Measurements from ENCODE around the gene CDK5R1. TPM values are rescaled to one million over a fixed set of nuclear protein-coding genes. Genes with fewer than 3 reads are reported as not detected.

CDK5R1 gene
- total and polyA plus RNA-seq, 4 donors = 19.6 to 129 (median 87.8) TPM

DNA sequence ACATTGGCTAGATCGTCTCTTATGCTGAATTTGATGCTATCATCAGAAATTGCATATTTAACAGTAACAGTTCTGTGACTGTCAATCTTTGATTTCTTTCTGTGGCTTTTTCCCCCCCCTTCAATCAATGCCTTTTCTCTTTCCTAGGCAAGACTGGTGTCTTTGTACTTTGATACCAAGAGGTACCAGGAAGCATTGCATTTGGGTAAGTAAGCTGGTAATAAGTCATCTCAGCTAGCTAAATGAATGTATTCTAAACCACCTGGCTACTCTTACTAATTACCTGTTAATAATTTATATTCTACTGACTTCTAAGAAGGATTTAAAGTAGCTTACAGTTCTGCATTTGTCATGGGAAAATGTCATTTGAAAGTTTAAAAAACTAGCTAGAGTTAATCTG lies 22.4 kb upstream of the CDK5R1 start:
- no peaks in the 10 kb centered on the region for H3K27me3 ChIP-seq (ENCODE audit: control insufficient read depth, insufficient read depth, low read length)
- peaks cover 47% of the 10 kb centered on the region for H3K36me3 ChIP-seq (ENCODE audit: control insufficient read depth, insufficient read depth, low read length)
- no peak overlapping the region for H3K4me3 ChIP-seq (ENCODE audit: low read depth, low read length)
- WGBS (ENCODE audit: insufficient coverage) = no CpG with 5 or more reads among the region's 1 CpG
- no peaks in the 10 kb centered on the region for H3K9me3 ChIP-seq (ENCODE audit: control insufficient read depth, insufficient read depth, low read length)
- DNase-seq (ENCODE audit: low read depth in 4 of 6, low spot score in 6 of 6) = no peak
- no peaks in the 10 kb centered on the region for H3K4me1 ChIP-seq (ENCODE audit: control insufficient read depth, insufficient read depth, low read length)
- H3K27ac ChIP-seq (ENCODE audit: low read depth, low read length) = no peak overlapping the region

DNA sequence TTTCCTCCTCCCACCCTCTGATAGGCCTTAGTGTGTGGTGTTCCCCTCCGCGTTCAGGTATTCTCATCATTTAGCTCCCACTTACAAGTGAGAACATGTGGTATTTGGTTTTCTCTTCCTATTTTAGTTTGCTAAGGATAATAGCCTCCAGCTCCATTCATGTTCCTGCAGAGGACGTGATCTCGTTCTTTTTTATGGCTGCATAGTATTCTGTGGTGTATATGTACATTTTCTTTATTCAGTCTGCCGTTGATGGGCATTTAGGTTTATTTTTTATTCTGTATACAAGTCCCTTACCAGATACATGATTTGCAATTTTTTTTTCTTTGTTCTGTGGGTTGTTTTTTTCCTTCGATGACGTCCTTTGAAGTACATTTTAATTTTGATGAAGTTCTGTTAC lies 18.8 kb upstream of the CDK5R1 start:
- H3K9me3 ChIP-seq (ENCODE audit: control insufficient read depth, insufficient read depth, low read length) = no peaks in the 10 kb centered on the region
- H3K4me3 ChIP-seq (ENCODE audit: low read depth, low read length) = no peak overlapping the region
- no peaks in the 10 kb centered on the region for H3K27me3 ChIP-seq (ENCODE audit: control insufficient read depth, insufficient read depth, low read length)
- DNase-seq (ENCODE audit: low read depth in 4 of 6, low spot score in 6 of 6) = no peak
- H3K36me3 ChIP-seq (ENCODE audit: control insufficient read depth, insufficient read depth, low read length) = peaks cover 52% of the 10 kb centered on the region
- no CpG with 5 or more reads among the region's 7 CpGs for WGBS (ENCODE audit: insufficient coverage)
- H3K4me1 ChIP-seq (ENCODE audit: control insufficient read depth, insufficient read depth, low read length) = no peaks in the 10 kb centered on the region
- no peak overlapping the region for H3K27ac ChIP-seq (ENCODE audit: low read depth, low read length)

DNA sequence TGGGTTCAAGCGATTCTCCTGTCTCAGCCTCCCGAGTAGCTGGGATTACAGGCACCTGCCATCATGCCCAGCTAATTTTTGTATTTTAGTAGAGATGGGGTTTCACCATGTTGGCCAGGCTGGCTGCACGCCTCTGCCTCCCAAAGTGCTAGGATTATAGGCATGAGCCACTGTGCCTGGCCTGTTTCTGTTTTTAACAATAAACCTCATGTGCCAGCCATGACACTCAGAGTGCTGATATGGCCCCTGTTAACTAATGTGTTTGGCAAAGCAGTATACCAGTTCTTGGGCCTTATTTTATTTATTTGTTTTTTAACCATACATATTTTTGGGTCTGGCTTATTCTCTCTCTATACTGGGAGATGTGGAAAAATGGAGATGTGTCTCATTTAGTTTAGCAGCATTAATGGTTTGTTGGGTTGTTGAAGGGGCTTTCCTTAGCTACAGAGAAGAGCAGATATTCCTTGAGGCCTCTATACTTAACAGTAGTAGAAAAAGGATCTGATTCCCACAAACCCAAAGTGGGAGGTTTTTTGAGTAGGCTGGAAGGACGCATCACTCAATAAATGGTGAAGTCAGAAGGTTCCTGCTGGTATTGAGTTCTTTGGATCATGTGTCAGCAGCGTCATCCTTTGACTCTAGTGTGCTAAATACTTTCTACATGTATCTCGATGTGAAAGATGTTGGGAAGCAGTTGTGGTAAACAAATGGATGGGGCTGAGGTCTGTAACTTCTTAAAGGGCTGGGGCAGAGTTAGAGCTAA lies 16.2 kb upstream of the CDK5R1 start:
- H3K4me1 ChIP-seq (ENCODE audit: control insufficient read depth, insufficient read depth, low read length) = no peaks in the 10 kb centered on the region
- no peak overlapping the region for H3K27ac ChIP-seq (ENCODE audit: low read depth, low read length)
- no peak overlapping the region for H3K4me3 ChIP-seq (ENCODE audit: low read depth, low read length)
- H3K9me3 ChIP-seq (ENCODE audit: control insufficient read depth, insufficient read depth, low read length) = no peaks in the 10 kb centered on the region
- H3K27me3 ChIP-seq (ENCODE audit: control insufficient read depth, insufficient read depth, low read length) = no peaks in the 10 kb centered on the region
- DNase-seq (ENCODE audit: low read depth in 4 of 6, low spot score in 6 of 6) = no peak
- peaks cover 70% of the 10 kb centered on the region for H3K36me3 ChIP-seq (ENCODE audit: control insufficient read depth, insufficient read depth, low read length)
- 100% methylated on average over 2 of the region's 6 CpGs for WGBS (ENCODE audit: insufficient coverage)

DNA sequence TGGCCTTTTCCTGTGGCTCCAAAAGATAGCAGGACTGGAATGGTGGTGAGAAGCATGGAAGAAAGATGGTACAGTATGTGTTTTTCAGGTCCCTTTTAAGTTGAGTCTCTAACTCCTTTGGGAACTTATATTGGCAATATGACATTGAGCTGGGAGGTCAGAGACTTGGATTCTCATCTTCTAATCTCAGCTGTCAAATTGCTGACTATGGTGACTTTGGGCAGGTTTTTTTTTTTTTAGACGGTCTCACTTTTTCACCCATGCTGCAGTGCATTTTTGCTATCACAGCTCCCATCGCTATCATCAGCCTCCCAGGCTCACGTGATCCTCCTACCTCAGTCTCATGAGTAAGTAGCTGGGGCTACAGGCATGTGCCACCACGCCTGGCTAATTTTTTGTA lies 15.1 kb upstream of the CDK5R1 start:
- Histone ChIP-seq H3K36me3 (ENCODE audit: control insufficient read depth, insufficient read depth, low read length) (peaks cover 75% of the 10 kb centered on the region), H3K4me3 (ENCODE audit: low read depth, low read length) (no peak overlapping the region), H3K27ac (ENCODE audit: low read depth, low read length) (no peak overlapping the region), H3K4me1 (ENCODE audit: control insufficient read depth, insufficient read depth, low read length) (no peaks in the 10 kb centered on the region), H3K27me3 (ENCODE audit: control insufficient read depth, insufficient read depth, low read length) (no peaks in the 10 kb centered on the region), H3K9me3 (ENCODE audit: control insufficient read depth, insufficient read depth, low read length) (no peaks in the 10 kb centered on the region)
- 94% methylated on average over 3 of the region's 4 CpGs for WGBS (ENCODE audit: insufficient coverage)
- DNase-seq (ENCODE audit: low read depth in 4 of 6, low spot score in 6 of 6) = no peak

- no peaks in the 10 kb centered on the region for H3K9me3 ChIP-seq (ENCODE audit: control insufficient read depth, insufficient read depth, low read length)
- H3K27ac ChIP-seq (ENCODE audit: low read depth, low read length) = no peak overlapping the region
- peaks cover 83% of the 10 kb centered on the region for H3K36me3 ChIP-seq (ENCODE audit: control insufficient read depth, insufficient read depth, low read length)
- no peaks in the 10 kb centered on the region for H3K4me1 ChIP-seq (ENCODE audit: control insufficient read depth, insufficient read depth, low read length)
- no peak for DNase-seq (ENCODE audit: low read depth in 4 of 6, low spot score in 6 of 6)
- no peaks in the 10 kb centered on the region for H3K27me3 ChIP-seq (ENCODE audit: control insufficient read depth, insufficient read depth, low read length)
- H3K4me3 ChIP-seq (ENCODE audit: low read depth, low read length) = no peak overlapping the region
- 80% methylated on average over 1 of the region's 3 CpGs for WGBS (ENCODE audit: insufficient coverage)
Observed at GRCh38 chr17:32475258-32475657, 11.5 kb upstream of the CDK5R1 start.

DNA sequence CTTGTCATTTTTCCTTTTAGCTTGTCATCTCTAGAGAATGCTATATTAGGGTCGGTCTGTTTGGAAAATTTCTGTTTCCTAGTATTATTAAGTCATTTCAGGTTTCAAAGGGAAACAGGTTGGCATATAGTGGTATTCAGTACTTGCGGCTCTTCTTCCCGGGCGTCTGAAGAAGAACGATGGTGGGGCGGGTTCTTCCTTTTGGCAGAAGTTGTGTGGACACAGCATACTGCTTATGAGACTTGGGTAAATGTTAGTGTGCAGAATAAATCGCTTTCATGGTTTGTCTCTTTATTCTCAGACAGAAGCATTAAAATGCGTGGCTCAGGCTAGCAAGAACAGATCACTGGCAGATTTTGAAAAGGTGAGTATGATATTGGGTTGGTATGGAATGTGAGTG lies 9.6 kb upstream of the CDK5R1 start:
- Histone ChIP-seq H3K4me1 (ENCODE audit: control insufficient read depth, insufficient read depth, low read length) (no peaks in the 10 kb centered on the region), H3K27me3 (ENCODE audit: control insufficient read depth, insufficient read depth, low read length) (no peaks in the 10 kb centered on the region), H3K4me3 (ENCODE audit: low read depth, low read length) (no peak overlapping the region), H3K36me3 (ENCODE audit: control insufficient read depth, insufficient read depth, low read length) (peaks cover 81% of the 10 kb centered on the region), H3K27ac (ENCODE audit: low read depth, low read length) (no peak overlapping the region), H3K9me3 (ENCODE audit: control insufficient read depth, insufficient read depth, low read length) (no peaks in the 10 kb centered on the region)
- 94% methylated on average over 7 of the region's 8 CpGs for WGBS (ENCODE audit: insufficient coverage)
- DNase-seq (ENCODE audit: low read depth in 4 of 6, low spot score in 6 of 6) = no peak

- Histone ChIP-seq H3K4me3 (ENCODE audit: low read depth, low read length) (no peak overlapping the region), H3K27me3 (ENCODE audit: control insufficient read depth, insufficient read depth, low read length) (no peaks in the 10 kb centered on the region), H3K9me3 (ENCODE audit: control insufficient read depth, insufficient read depth, low read length) (no peaks in the 10 kb centered on the region), H3K36me3 (ENCODE audit: control insufficient read depth, insufficient read depth, low read length) (peaks cover 70% of the 10 kb centered on the region), H3K27ac (ENCODE audit: low read depth, low read length) (no peak overlapping the region), H3K4me1 (ENCODE audit: control insufficient read depth, insufficient read depth, low read length) (peaks cover 16% of the 10 kb centered on the region)
- DNase-seq (ENCODE audit: low read depth in 4 of 6, low spot score in 6 of 6) = no peak
- WGBS (ENCODE audit: insufficient coverage) = 93% methylated on average over 4 of the region's 5 CpGs
Observed at GRCh38 chr17:32479074-32479617, 7.6 kb upstream of the CDK5R1 start.

GRCh38 chr17:32481193-32481592 lies 5.6 kb upstream of the CDK5R1 start:
- 75% methylated on average over 5 of the region's 8 CpGs for WGBS (ENCODE audit: insufficient coverage)
- no peak overlapping the region for H3K4me3 ChIP-seq (ENCODE audit: low read depth, low read length)
- no peaks in the 10 kb centered on the region for H3K9me3 ChIP-seq (ENCODE audit: control insufficient read depth, insufficient read depth, low read length)
- H3K36me3 ChIP-seq (ENCODE audit: control insufficient read depth, insufficient read depth, low read length) = peaks cover 52% of the 10 kb centered on the region
- no peak for DNase-seq (ENCODE audit: low read depth in 4 of 6, low spot score in 6 of 6)
- peaks cover 33% of the 10 kb centered on the region for H3K4me1 ChIP-seq (ENCODE audit: control insufficient read depth, insufficient read depth, low read length)
- no peaks in the 10 kb centered on the region for H3K27me3 ChIP-seq (ENCODE audit: control insufficient read depth, insufficient read depth, low read length)
- H3K27ac ChIP-seq (ENCODE audit: low read depth, low read length) = no peak overlapping the region

DNA sequence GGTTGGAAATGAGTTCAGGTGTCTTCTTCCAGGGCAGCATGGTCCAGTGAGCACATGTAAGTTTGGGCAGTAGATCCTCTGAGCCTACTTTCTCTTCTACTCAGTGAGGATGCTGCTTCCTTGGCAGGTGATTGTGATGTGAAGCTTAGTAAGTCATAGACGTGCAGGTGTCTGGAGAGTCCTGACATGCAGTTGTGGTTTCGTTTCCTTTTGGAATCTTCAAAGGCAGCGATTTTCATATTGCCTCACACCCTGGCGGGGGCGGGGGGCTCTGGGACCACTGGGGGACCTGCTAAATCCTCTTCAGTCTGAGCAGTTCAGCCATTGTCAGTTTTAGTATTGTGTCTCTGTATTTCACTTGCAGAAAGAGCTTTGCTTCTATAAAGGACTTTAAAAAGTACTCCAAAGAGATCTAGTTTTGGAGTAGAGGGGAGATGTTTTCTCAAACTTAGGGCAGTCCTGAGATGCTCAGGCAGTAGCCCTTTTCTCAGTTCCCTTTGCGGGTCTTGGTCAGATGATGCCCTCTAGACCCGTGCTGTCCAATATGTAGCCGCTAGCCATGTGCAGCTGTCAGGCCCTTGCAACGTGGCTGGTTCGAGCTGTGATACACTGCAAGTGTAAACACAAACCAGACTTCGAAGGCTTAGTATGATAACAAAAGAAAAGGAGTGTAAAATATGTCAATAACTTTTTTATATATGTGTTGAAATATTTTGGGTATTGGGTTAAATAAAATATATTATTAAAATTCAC lies 4.0 kb upstream of the CDK5R1 start:
- H3K4me1 ChIP-seq (ENCODE audit: control insufficient read depth, insufficient read depth, low read length) = peaks cover 37% of the 10 kb centered on the region
- no peaks in the 10 kb centered on the region for H3K27me3 ChIP-seq (ENCODE audit: control insufficient read depth, insufficient read depth, low read length)
- H3K4me3 ChIP-seq (ENCODE audit: low read depth, low read length) = no peak overlapping the region
- H3K36me3 ChIP-seq (ENCODE audit: control insufficient read depth, insufficient read depth, low read length) = peaks cover 40% of the 10 kb centered on the region
- DNase-seq (ENCODE audit: low read depth in 4 of 6, low spot score in 6 of 6) = no peak
- 75% methylated on average over 8 of the region's 11 CpGs for WGBS (ENCODE audit: insufficient coverage)
- peak overlapping the region; percentile 94 for H3K27ac ChIP-seq (ENCODE audit: low read depth, low read length)
- H3K9me3 ChIP-seq (ENCODE audit: control insufficient read depth, insufficient read depth, low read length) = no peaks in the 10 kb centered on the region

Measured in spinal cord (tissue), 10 donors.